Activated naive CD4-positive, alpha-beta T cell treated with anti-CD3 and anti-CD28 coated beads, Interleukin-2, amount 50 U/mL, for 24 hours (primary cell): ENCODE data around the gene STATH.
"Not testable (repeated sequence)": the region's sequence is repeated elsewhere in the genome, so short reads cannot be mapped to it uniquely, and the experiment has no call there.

Source experiments
- H3K27ac Mint-ChIP-seq: one replicate; pipeline ENCODE4 v1.8.0; 2021; ENCODE audit warnings: mild to moderate bottlenecking, mixed read lengths
- H3K27me3 Mint-ChIP-seq: one replicate; pipeline ENCODE4 v1.8.0; 2021; ENCODE audit warnings: mixed read lengths
- H3K36me3 Mint-ChIP-seq: one replicate; pipeline ENCODE4 v1.8.0; 2021; ENCODE audit warnings: mixed read lengths
- H3K4me1 Mint-ChIP-seq: one replicate; pipeline ENCODE4 v1.8.0; 2021; ENCODE audit warnings: mixed read lengths
- H3K4me3 Mint-ChIP-seq: one replicate; pipeline ENCODE4 v1.8.0; 2021; ENCODE audit warnings: mild to moderate bottlenecking, mixed read lengths
- H3K9me3 Mint-ChIP-seq: one replicate; pipeline ENCODE4 v1.8.0; 2021; ENCODE audit warnings: mixed read lengths

The STATH gene

GRCh38 chr4:70027011-70027410 lies 31.2 kb downstream of the STATH start:
- no peaks in the 10 kb centered on the region for H3K27me3 Mint-ChIP-seq
- H3K9me3 Mint-ChIP-seq = no peaks in the 10 kb centered on the region
- no peak overlapping the region for H3K4me3 Mint-ChIP-seq
- H3K4me1 Mint-ChIP-seq = no peaks in the 10 kb centered on the region
- no peaks in the 10 kb centered on the region for H3K36me3 Mint-ChIP-seq
- no peak overlapping the region for H3K27ac Mint-ChIP-seq

GRCh38 chr4:70028159-70028558 lies 32.4 kb downstream of the STATH start, which contains the start of gene HTN3:
Gene HTN3 (plus strand): TSS chr4:70028459. CDS start chr4:70030741, 2,282 bp downstream.
- H3K4me3 Mint-ChIP-seq = not testable (repeated sequence)

GRCh38 chr4:70037559-70037958 lies 41.8 kb downstream of the STATH start:
- not testable (repeated sequence) for H3K27ac Mint-ChIP-seq, H3K9me3 Mint-ChIP-seq, H3K27me3 Mint-ChIP-seq, H3K4me1 Mint-ChIP-seq, H3K4me3 Mint-ChIP-seq, H3K36me3 Mint-ChIP-seq

More at GRCh38 chr4:70028159-70028558, 32.4 kb downstream of the STATH start, which contains the start of gene HTN3:
- H3K27me3 Mint-ChIP-seq, H3K4me1 Mint-ChIP-seq, H3K9me3 Mint-ChIP-seq, H3K27ac Mint-ChIP-seq, H3K36me3 Mint-ChIP-seq: not testable (repeated sequence)

GRCh38 chr4:70039928-70040327 lies 44.2 kb downstream of the STATH start:
- not testable (repeated sequence) for H3K27ac Mint-ChIP-seq, H3K9me3 Mint-ChIP-seq, H3K27me3 Mint-ChIP-seq, H3K36me3 Mint-ChIP-seq, H3K4me3 Mint-ChIP-seq, H3K4me1 Mint-ChIP-seq

- H3K27ac Mint-ChIP-seq = no peak overlapping the region
- no peaks in the 10 kb centered on the region for H3K4me1 Mint-ChIP-seq
- no peaks in the 10 kb centered on the region for H3K36me3 Mint-ChIP-seq
- H3K27me3 Mint-ChIP-seq = no peaks in the 10 kb centered on the region
- peaks cover 6% of the 10 kb centered on the region for H3K9me3 Mint-ChIP-seq
- no peak overlapping the region for H3K4me3 Mint-ChIP-seq
Observed at GRCh38 chr4:70041652-70042286, 46.0 kb downstream of the STATH start.

GRCh38 chr4:70050138-70050537 lies 54.4 kb downstream of the STATH start, which contains the start of gene HTN1:
Gene HTN1 (plus strand): TSS chr4:70050438. CDS start chr4:70053077, 2,639 bp downstream.
- not testable (repeated sequence) for H3K36me3 Mint-ChIP-seq, H3K27ac Mint-ChIP-seq, H3K9me3 Mint-ChIP-seq, H3K4me3 Mint-ChIP-seq, H3K4me1 Mint-ChIP-seq, H3K27me3 Mint-ChIP-seq
